ENCODE data around the gene OR12D1. TPM values are rescaled to one million over a fixed set of nuclear protein-coding genes. Genes with fewer than 3 reads are reported as not detected.
"Not testable (repeated sequence)": the region's sequence is repeated elsewhere in the genome, so short reads cannot be mapped to it uniquely, and the experiment has no call there.

The OR12D1 gene
- total RNA-seq, 4 donors from 2014 or later = not detected

DNA sequence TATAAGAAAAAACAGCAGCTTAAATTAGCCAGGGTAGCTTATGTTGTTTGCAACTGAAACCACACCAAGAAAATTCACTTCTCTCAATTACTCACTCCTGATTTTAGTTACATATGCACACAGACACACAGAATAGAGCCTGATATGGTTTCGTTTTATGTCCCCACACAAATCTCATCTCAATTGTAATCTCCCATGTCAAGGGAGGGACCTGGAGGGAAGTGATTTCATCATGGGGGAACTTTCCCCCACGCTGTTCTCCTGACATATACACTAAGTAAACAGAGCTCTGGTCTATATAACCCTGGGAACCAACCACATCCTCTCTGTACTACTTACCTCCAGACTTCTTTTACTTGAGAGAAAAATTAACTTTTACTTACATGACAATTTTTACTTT, 9.8 kb downstream of the OR12D1 start:
- Histone ChIP-seq H3K36me3 (no peaks in the 10 kb centered on the region), H3K9me3 (no peaks in the 10 kb centered on the region), H3K27ac (no peak overlapping the region), H3K4me3 (no peak overlapping the region), H3K4me1 (no peaks in the 10 kb centered on the region), H3K27me3 (no peaks in the 10 kb centered on the region)
- 31 to 49% methylated on average over 2 of the region's 2 CpGs for WGBS, 2 donors
- DNase-seq (ENCODE audit: low spot score in 2 of 2) = no peak
- TF ChIP-seq POLR2A (IDR thresholded peaks at IDR 0.05) = no peak
- TF ChIP-seq CTCF (IDR thresholded peaks at IDR 0.05) = no peak
- TF ChIP-seq EP300 (IDR thresholded peaks at IDR 0.05) = no peak

DNA sequence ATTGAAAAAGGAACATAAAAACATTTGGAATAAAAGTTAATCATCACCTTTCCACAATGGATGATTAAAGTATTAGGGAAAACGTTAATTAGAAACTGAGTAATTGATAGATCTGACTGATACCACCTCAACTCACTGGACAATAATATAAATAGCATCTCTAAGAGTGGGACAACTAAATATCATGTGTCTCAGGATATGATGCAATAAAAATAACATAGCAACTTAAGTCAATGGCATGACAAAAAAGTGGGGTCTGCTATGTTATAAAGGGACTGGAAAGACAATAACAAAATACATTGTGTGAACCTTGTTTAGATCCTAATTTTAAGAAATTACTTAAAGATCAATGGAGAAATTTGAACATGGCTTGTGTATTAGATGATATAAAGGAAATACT, 10.3 kb downstream of the OR12D1 start:
- WGBS, 2 donors = 51 to 53% methylated on average over 1 of the region's 1 CpG
- TF ChIP-seq EP300 (IDR thresholded peaks at IDR 0.05) (no peak), CTCF (IDR thresholded peaks at IDR 0.05) (no peak), POLR2A (IDR thresholded peaks at IDR 0.05) (no peak)
- DNase-seq (ENCODE audit: low spot score in 2 of 2) = no peak

GRCh38 chr6:29426654-29427053, 11.9 kb downstream of the OR12D1 start:
- 76 to 83% methylated on average over 3 of the region's 3 CpGs for WGBS, 2 donors
- no peaks in the 10 kb centered on the region for H3K27me3 ChIP-seq
- TF ChIP-seq EP300 (IDR thresholded peaks at IDR 0.05) (no peak), POLR2A (IDR thresholded peaks at IDR 0.05) (no peak), CTCF (IDR thresholded peaks at IDR 0.05) (no peak)
- no peak overlapping the region for H3K4me3 ChIP-seq
- DNase-seq (ENCODE audit: low spot score in 2 of 2) = no peak
- H3K4me1 ChIP-seq = no peaks in the 10 kb centered on the region
- no peaks in the 10 kb centered on the region for H3K9me3 ChIP-seq
- no peaks in the 10 kb centered on the region for H3K36me3 ChIP-seq
- no peak overlapping the region for H3K27ac ChIP-seq

More for the DNA sequence above, 10.3 kb downstream of the OR12D1 start:
- H3K27ac ChIP-seq = no peak overlapping the region
- H3K27me3 ChIP-seq = no peaks in the 10 kb centered on the region
- no peaks in the 10 kb centered on the region for H3K36me3 ChIP-seq
- no peaks in the 10 kb centered on the region for H3K9me3 ChIP-seq
- H3K4me3 ChIP-seq = no peak overlapping the region
- no peaks in the 10 kb centered on the region for H3K4me1 ChIP-seq

DNA sequence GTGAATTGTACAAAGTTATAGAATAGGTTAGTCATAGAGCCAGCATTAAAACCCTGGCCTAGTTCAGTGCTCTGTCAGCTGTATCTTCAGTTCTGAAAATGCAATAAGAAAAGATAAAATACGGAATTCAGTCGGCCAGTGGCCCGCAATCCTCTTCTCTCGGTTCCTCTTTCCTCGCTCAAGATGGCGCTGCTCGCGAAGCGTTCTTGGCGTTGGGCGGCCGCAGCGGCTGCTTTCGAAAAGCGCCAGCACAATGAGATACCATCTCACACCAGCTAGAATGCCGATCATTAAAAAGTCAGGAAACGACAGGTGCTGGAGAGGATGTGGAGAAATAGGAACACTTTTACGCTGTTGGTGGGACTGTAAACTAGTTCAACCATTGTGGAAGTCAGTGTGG, 22.0 kb downstream of the OR12D1 start:
- WGBS, 2 donors = 67 to 81% methylated on average over 18 of the region's 18 CpGs
- not testable (repeated sequence) for DNase-seq (ENCODE audit: low spot score in 2 of 2); H3K4me1 ChIP-seq; H3K36me3 ChIP-seq; H3K27me3 ChIP-seq; H3K27ac ChIP-seq; H3K4me3 ChIP-seq; H3K9me3 ChIP-seq

DNA sequence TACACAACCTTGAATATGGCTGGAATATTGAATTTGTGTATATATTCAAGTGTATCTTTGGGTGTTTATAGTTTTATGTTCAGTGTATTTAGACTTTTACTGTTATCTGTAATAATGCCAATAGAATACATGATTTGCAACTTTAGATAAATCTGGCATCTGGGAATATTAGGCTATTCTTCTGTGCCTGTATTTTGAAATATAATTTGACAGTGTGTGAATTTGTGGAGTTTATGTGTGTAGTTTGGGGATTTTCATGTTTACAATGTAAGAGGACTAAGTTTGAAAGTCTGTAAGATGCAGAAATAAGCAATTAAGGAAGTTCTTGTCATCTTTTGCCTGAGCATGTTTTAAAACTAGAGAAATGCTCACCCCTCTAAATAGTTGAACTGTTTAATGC, 24.3 kb downstream of the OR12D1 start, which contains the start of gene OR10C1:
OR10C1 (plus strand) TSS at position 301 of the 400 bp plus-strand sequence. CDS start 710 bp downstream, outside the sequence.
- H3K4me1 ChIP-seq = no peaks in the 10 kb centered on the region
- no peak within 1 kb of the TSS for H3K4me3 ChIP-seq
- H3K27me3 ChIP-seq = no peaks in the 10 kb centered on the region
- no peak for DNase-seq (ENCODE audit: low spot score in 2 of 2)
- no peak for TF ChIP-seq EP300 (IDR thresholded peaks at IDR 0.05)
- TF ChIP-seq POLR2A (IDR thresholded peaks at IDR 0.05) = no peak
- TF ChIP-seq CTCF (IDR thresholded peaks at IDR 0.05) = no peak
- no peaks in the 10 kb centered on the region for H3K9me3 ChIP-seq
- no peak within 1 kb of the TSS for H3K27ac ChIP-seq
- no peaks in the 10 kb centered on the region for H3K36me3 ChIP-seq

- TF ChIP-seq EP300 (IDR thresholded peaks at IDR 0.05) (no peak), POLR2A (IDR thresholded peaks at IDR 0.05) (no peak), CTCF (IDR thresholded peaks at IDR 0.05) (no peak)
- no peak for DNase-seq (ENCODE audit: low spot score in 2 of 2)
- WGBS, 2 donors = 74 to 80% methylated on average over 1 of the region's 1 CpG
- Histone ChIP-seq H3K9me3 (no peaks in the 10 kb centered on the region), H3K27ac (no peak overlapping the region), H3K4me1 (no peaks in the 10 kb centered on the region), H3K4me3 (no peak overlapping the region), H3K36me3 (no peaks in the 10 kb centered on the region), H3K27me3 (no peaks in the 10 kb centered on the region)
Observed at GRCh38 chr6:29442719-29443118, 28.0 kb downstream of the OR12D1 start.

- H3K36me3 ChIP-seq; H3K27ac ChIP-seq; DNase-seq (ENCODE audit: low spot score in 2 of 2); H3K9me3 ChIP-seq; H3K4me3 ChIP-seq; H3K4me1 ChIP-seq; H3K27me3 ChIP-seq: not testable (repeated sequence)
- 76 to 79% methylated on average over 1 of the region's 1 CpG for WGBS, 2 donors
Observed at GRCh38 chr6:29444031-29444430, 29.3 kb downstream of the OR12D1 start.
